Upper lobe of right lung (tissue), 1 donor: Measurements from ENCODE around the gene ZSCAN5B. TPM values are rescaled to one million over a fixed set of nuclear protein-coding genes. Genes with fewer than 3 reads are reported as not detected.

Experiments used
- ATAC-seq: fragments of 200-7000 bp; cut with Tn5 transposase; one replicate; pipeline ENCODE4 v1.9.1; 2020; ENCODE audit warnings: mild to moderate bottlenecking, moderate library complexity
- DNase-seq: peaks from one replicate; pipeline ENCODE4 v3.0.0-alpha.2; 2020
- H3K27ac ChIP-seq: fragments of 200-600 bp; one replicate; pipeline ENCODE4 v1.8.0; 2022
- H3K27me3 ChIP-seq: fragments of 200-600 bp; one replicate; pipeline ENCODE4 v1.8.0; 2022; ENCODE audit warnings: mild to moderate bottlenecking
- H3K36me3 ChIP-seq: fragments of 200-600 bp; one replicate; pipeline ENCODE4 v1.8.0; 2022
- H3K4me1 ChIP-seq: fragments of 200-600 bp; one replicate; pipeline ENCODE4 v1.8.0; 2022
- H3K4me3 ChIP-seq: fragments of 200-600 bp; one replicate; pipeline ENCODE4 v1.8.0; 2022; ENCODE audit warnings: mild to moderate bottlenecking
- H3K9me3 ChIP-seq: fragments of 200-600 bp; one replicate; pipeline ENCODE4 v1.8.0; 2022
- CTCF ChIP-seq: fragments of 200-600 bp; IDR thresholded peaks from one replicate; pipeline ENCODE4 v1.8.0; 2022; ENCODE audit warnings: antibody characterized with exemption
- intact Hi-C: fragments of 100-400 bp; cut with DNase I; formaldehyde crosslinking; loops from one replicate; pipeline ENCODE4 v1.11.0; 2022
- total RNA-seq: library from RNA; stranded (reverse); fragmentation: NEBNext Ultra II Directional; extraction: Animal tissue kit (Norgen Biotek cat#: 25700); gene quantifications from one replicate; pipeline ENCODE4 v1.2.1, GENCODE V29; 2021
- donor health status: DM: no; HTN: yes; CAD: no; lungs with severe emphysema.

ZSCAN5B gene
- total RNA-seq, 1 donor from 2014 or later: 0.20 TPM

- intact Hi-C loops: no loop called here
- Histone ChIP-seq H3K4me1 (no peaks in the 10 kb centered on the region), H3K4me3 (no peak within 1 kb of the TSS), H3K27ac (no peak within 1 kb of the TSS), H3K9me3 (no peaks in the 10 kb centered on the region), H3K27me3 (no peaks in the 10 kb centered on the region), H3K36me3 (no peaks in the 10 kb centered on the region)
- no peak for TF ChIP-seq CTCF
- DNase-seq: no peak
- no peak for ATAC-seq
These were observed 4.4 kb upstream of the ZSCAN5B start, which contains the start of gene ZSCAN5C for GRCh38 chr19:56201973-56202372. ZSCAN5C (plus strand) TSS chr19:56202273; CDS start chr19:56205914, 3,641 bp downstream.

GRCh38 chr19:56199687-56200086 lies 2.1 kb upstream of the ZSCAN5B start:
- H3K4me3 ChIP-seq: no peak overlapping the region
- H3K27ac ChIP-seq: no peak overlapping the region
- no peaks in the 10 kb centered on the region for H3K9me3 ChIP-seq
- intact Hi-C loops: no loop called here
- TF ChIP-seq CTCF: no peak
- no peaks in the 10 kb centered on the region for H3K36me3 ChIP-seq
- ATAC-seq (no peak), DNase-seq (no peak)
- H3K27me3 ChIP-seq: no peaks in the 10 kb centered on the region
- no peaks in the 10 kb centered on the region for H3K4me1 ChIP-seq

GRCh38 chr19:56193981-56194640 lies 3.5 kb downstream of the ZSCAN5B start:
- no peak for DNase-seq
- Histone ChIP-seq H3K4me1 (no peaks in the 10 kb centered on the region), H3K36me3 (no peaks in the 10 kb centered on the region), H3K9me3 (no peaks in the 10 kb centered on the region), H3K27ac (no peak overlapping the region), H3K4me3 (no peak overlapping the region), H3K27me3 (no peaks in the 10 kb centered on the region)
- no peak for ATAC-seq
- intact Hi-C loops: no loop called here
- TF ChIP-seq CTCF: no peak

- intact Hi-C loops: no loop called here
- no peak for DNase-seq
- Histone ChIP-seq H3K27ac (no peak overlapping the region), H3K27me3 (no peaks in the 10 kb centered on the region), H3K4me1 (no peaks in the 10 kb centered on the region), H3K4me3 (no peak overlapping the region), H3K36me3 (no peaks in the 10 kb centered on the region), H3K9me3 (no peaks in the 10 kb centered on the region)
- TF ChIP-seq CTCF: no peak
- no peak for ATAC-seq
These were observed 5.9 kb downstream of the ZSCAN5B start for GRCh38 chr19:56191711-56192110.

- H3K27me3 ChIP-seq: no peaks in the 10 kb centered on the region
- no peak for DNase-seq
These were observed 6.5 kb downstream of the ZSCAN5B start for GRCh38 chr19:56191115-56191514.

More at GRCh38 chr19:56191115-56191514, 6.5 kb downstream of the ZSCAN5B start:
- ATAC-seq: no peak
- H3K4me1 ChIP-seq: no peaks in the 10 kb centered on the region
- H3K4me3 ChIP-seq: no peak overlapping the region
- H3K27ac ChIP-seq: no peak overlapping the region
- no peaks in the 10 kb centered on the region for H3K36me3 ChIP-seq
- H3K9me3 ChIP-seq: no peaks in the 10 kb centered on the region
- intact Hi-C loops: no loop called here
- TF ChIP-seq CTCF: no peak
